ENCODE measurements around the gene UBA3.

The UBA3 gene

GRCh38 chr3:69080233-69080920 is at the start of gene UBA3:
TSS of gene UBA3 (minus strand) at chr3:69080365. CDS start at chr3:69080353, 12 bp downstream.
- H3K4me1 ChIP-seq (ENCODE audit: insufficient read depth, low read length, severe bottlenecking) = peaks cover 68% of the 10 kb centered on the region
- H3K27me3 ChIP-seq (ENCODE audit: insufficient read depth, low read length) = no peaks in the 10 kb centered on the region
- H3K79me2 ChIP-seq (ENCODE audit: insufficient read depth, low read length) = peaks cover 34% of the 10 kb centered on the region
- H3F3A ChIP-seq (ENCODE audit: insufficient read depth, low read length) = 0 out of 2 replicates have a peak, but pooled peaks cover 8% of the 10 kb centered on the region
- peak within 1 kb of the TSS; percentile 92 for H3K9ac ChIP-seq (ENCODE audit: low read length)
- H3K36me3 ChIP-seq (ENCODE audit: insufficient read depth, low read length) = peaks cover 4% of the 10 kb centered on the region; the same call in 1 of the 2 replicates
- peak within 1 kb of the TSS; percentile 89 for H3K4me3 ChIP-seq (ENCODE audit: low read depth, low read length, poor library complexity, severe bottlenecking)
- H2AFZ ChIP-seq (ENCODE audit: low read length) = no peak within 1 kb of the TSS
- no peaks in the 10 kb centered on the region for H3K9me3 ChIP-seq (ENCODE audit: low read length)
- no peaks in the 10 kb centered on the region for H3K9me2 ChIP-seq (ENCODE audit: low read depth, low read length)
- peak within 1 kb of the TSS; percentile 89 for H3K27ac ChIP-seq (ENCODE audit: low read depth, low read length, poor library complexity, severe bottlenecking)
- H3K4me2 ChIP-seq (ENCODE audit: low read length) = peak within 1 kb of the TSS; percentile 85
- TF ChIP-seq EZH2 (IDR thresholded peaks at IDR 0.05; ENCODE audit: borderline replicate concordance, low read length) = no peak
- no peak for TF ChIP-seq CTCF (IDR thresholded peaks at IDR 0.05; ENCODE audit: low read length)
- H4K20me1 ChIP-seq (ENCODE audit: insufficient read depth, low read length) = no peaks in the 10 kb centered on the region

GRCh38 chr3:69129531-69129930 is 49.4 kb upstream of the UBA3 start:
- Histone ChIP-seq H3K4me1 (ENCODE audit: insufficient read depth, low read length, severe bottlenecking) (no peaks in the 10 kb centered on the region), H3K27me3 (ENCODE audit: insufficient read depth, low read length) (no peaks in the 10 kb centered on the region), H3K9ac (ENCODE audit: low read length) (no peak overlapping the region), H3F3A (ENCODE audit: insufficient read depth, low read length) (no peaks in the 10 kb centered on the region), H3K79me2 (ENCODE audit: insufficient read depth, low read length) (no peaks in the 10 kb centered on the region), H3K4me2 (ENCODE audit: low read length) (no peak overlapping the region), H3K9me3 (ENCODE audit: low read length) (no peaks in the 10 kb centered on the region), H3K9me2 (ENCODE audit: low read depth, low read length) (no peaks in the 10 kb centered on the region), H3K4me3 (ENCODE audit: low read depth, low read length, poor library complexity, severe bottlenecking) (no peak overlapping the region), H2AFZ (ENCODE audit: low read length) (no peak overlapping the region), H3K27ac (ENCODE audit: low read depth, low read length, poor library complexity, severe bottlenecking) (no peak overlapping the region), H4K20me1 (ENCODE audit: insufficient read depth, low read length) (no peaks in the 10 kb centered on the region), H3K36me3 (ENCODE audit: insufficient read depth, low read length) (no peaks in the 10 kb centered on the region)
- TF ChIP-seq EZH2 (IDR thresholded peaks at IDR 0.05; ENCODE audit: borderline replicate concordance, low read length) = no peak
- no peak for TF ChIP-seq CTCF (IDR thresholded peaks at IDR 0.05; ENCODE audit: low read length)

GRCh38 chr3:69128509-69128908 is 48.3 kb upstream of the UBA3 start:
- Histone ChIP-seq H2AFZ (ENCODE audit: low read length) (no peak overlapping the region), H3K9ac (ENCODE audit: low read length) (no peak overlapping the region), H3K9me3 (ENCODE audit: low read length) (no peaks in the 10 kb centered on the region), H4K20me1 (ENCODE audit: insufficient read depth, low read length) (no peaks in the 10 kb centered on the region), H3K4me1 (ENCODE audit: insufficient read depth, low read length, severe bottlenecking) (no peaks in the 10 kb centered on the region), H3F3A (ENCODE audit: insufficient read depth, low read length) (no peaks in the 10 kb centered on the region), H3K9me2 (ENCODE audit: low read depth, low read length) (no peaks in the 10 kb centered on the region), H3K27ac (ENCODE audit: low read depth, low read length, poor library complexity, severe bottlenecking) (no peak overlapping the region), H3K36me3 (ENCODE audit: insufficient read depth, low read length) (no peaks in the 10 kb centered on the region), H3K27me3 (ENCODE audit: insufficient read depth, low read length) (no peaks in the 10 kb centered on the region), H3K4me2 (ENCODE audit: low read length) (no peak overlapping the region), H3K4me3 (ENCODE audit: low read depth, low read length, poor library complexity, severe bottlenecking) (no peak overlapping the region), H3K79me2 (ENCODE audit: insufficient read depth, low read length) (no peaks in the 10 kb centered on the region)
- TF ChIP-seq CTCF (IDR thresholded peaks at IDR 0.05; ENCODE audit: low read length) (no peak), EZH2 (IDR thresholded peaks at IDR 0.05; ENCODE audit: borderline replicate concordance, low read length) (no peak)

All from OCI-LY1 (cell line).